Activated naive CD4-positive, alpha-beta T cell treated with anti-CD3 and anti-CD28 coated beads for 36 hours (primary cell): ENCODE data around the gene ATP6V1G1. TPM values are rescaled to one million over a fixed set of nuclear protein-coding genes. Genes with fewer than 3 reads are reported as not detected.

Experiments
- CTCF ChIA-PET: fragments of 350-600 bp; sonication (Branson Sonifier 250); formaldehyde crosslinking; loops from one replicate; lab custom pipeline; 2021; ENCODE audit warnings: antibody characterized with exemption; lab: Charles Lee
- DNase-seq: peaks from one replicate; pipeline ENCODE4 v3.0.0-alpha.2; 2020
- H3K27ac Mint-ChIP-seq: one replicate; pipeline ENCODE4 v1.8.0; 2021; ENCODE audit warnings: mild to moderate bottlenecking, mixed read lengths
- H3K27me3 Mint-ChIP-seq: one replicate; pipeline ENCODE4 v1.8.0; 2021; ENCODE audit warnings: low read depth, mixed read lengths
- H3K36me3 Mint-ChIP-seq: one replicate; pipeline ENCODE4 v1.8.0; 2021; ENCODE audit warnings: low read depth, mixed read lengths
- H3K4me1 Mint-ChIP-seq: one replicate; pipeline ENCODE4 v1.8.0; 2021; ENCODE audit warnings: low read depth, mixed read lengths
- H3K4me3 Mint-ChIP-seq: one replicate; pipeline ENCODE4 v1.8.0; 2021; ENCODE audit warnings: mild to moderate bottlenecking, moderate library complexity, mixed read lengths
- H3K9me3 Mint-ChIP-seq: one replicate; pipeline ENCODE4 v1.8.0; 2021; ENCODE audit warnings: mixed read lengths
- intact Hi-C: fragments of 100-400 bp; cut with micrococcal nuclease; formaldehyde crosslinking; loops from one replicate; pipeline ENCODE4 v1.15.1; 2023
- total RNA-seq, 2 experiments: library from RNA; stranded (reverse); gene quantifications; one replicate each; pipeline ENCODE4 v1.2.3, GENCODE V29; 2021

Gene ATP6V1G1
- total RNA-seq, 2 experiments from 2014 or later: 26.7 to 28.8 TPM

GRCh38 chr9:114638404-114638803, 50.8 kb downstream of the ATP6V1G1 start:
- Mint-ChIP-seq H3K4me1 (peaks cover 5% of the 10 kb centered on the region), H3K27me3 (no peaks in the 10 kb centered on the region), H3K4me3 (no peak overlapping the region), H3K27ac (no peak overlapping the region), H3K9me3 (no peaks in the 10 kb centered on the region), H3K36me3 (peaks cover 41% of the 10 kb centered on the region)
- intact Hi-C loops: no loop called here
- no peak for DNase-seq
- CTCF ChIA-PET: interaction anchor here (0.7 to 6.5 kb wide), 4 partner anchors 14 to 221 kb away, joined by 3 to 31 read pairs (median 3); no protein-coding TSS in a partner anchor

GRCh38 chr9:114641967-114642366, 54.4 kb downstream of the ATP6V1G1 start:
- Mint-ChIP-seq H3K4me1 (peaks cover 5% of the 10 kb centered on the region), H3K9me3 (no peaks in the 10 kb centered on the region), H3K27me3 (no peaks in the 10 kb centered on the region), H3K4me3 (no peak overlapping the region), H3K36me3 (peaks cover 50% of the 10 kb centered on the region), H3K27ac (peak overlapping the region; percentile 1)
- CTCF ChIA-PET: interaction anchor here (6.5 kb wide), 1 partner anchor 11 kb away, joined by 31 read pairs; no protein-coding TSS in a partner anchor
- no peak for DNase-seq
- intact Hi-C loops: no loop called here

DNA sequence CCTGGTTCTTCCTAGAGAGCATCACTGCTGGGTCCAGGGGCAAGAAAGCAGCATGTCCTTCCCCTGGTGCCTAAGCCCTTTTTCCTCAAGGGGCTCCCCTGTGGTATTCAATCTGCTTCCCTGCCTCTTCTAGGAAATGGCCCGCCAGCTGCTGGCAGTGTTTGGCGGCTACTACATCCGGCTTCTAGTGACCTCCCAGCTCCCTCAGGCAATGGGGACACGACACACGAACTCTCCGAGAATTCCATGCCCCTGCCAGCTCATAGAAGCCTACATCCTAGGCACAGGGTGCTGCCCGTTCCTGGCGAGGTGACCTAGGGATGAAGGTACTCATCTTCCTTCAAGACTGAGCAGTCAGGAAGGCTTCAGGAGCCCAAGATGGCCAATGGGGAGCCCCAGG, 55.4 kb downstream of the ATP6V1G1 start:
- H3K36me3 Mint-ChIP-seq: peaks cover 53% of the 10 kb centered on the region

DNA sequence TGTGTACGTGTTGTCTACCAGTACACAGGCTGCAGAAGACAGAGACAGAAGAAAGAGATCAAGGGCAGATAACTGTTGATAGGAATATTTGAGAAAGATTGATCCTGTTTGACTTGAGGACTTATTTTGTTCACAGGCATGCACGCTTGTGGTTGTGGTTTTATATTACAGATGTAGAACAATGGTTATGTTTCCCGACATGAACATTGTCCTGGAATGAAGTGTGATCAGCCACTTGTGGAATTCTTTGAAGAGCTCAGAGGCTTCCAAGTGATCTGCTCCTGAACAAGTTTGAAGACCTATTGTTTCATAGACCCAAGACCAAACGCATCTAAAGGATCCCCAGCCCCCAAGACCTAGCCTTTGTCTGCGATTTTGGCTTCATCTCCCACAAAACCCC, 56.3 kb downstream of the ATP6V1G1 start:
- CTCF ChIA-PET: interaction anchor here (0.6 to 6.5 kb wide), 7 partner anchors 9 to 247 kb away, joined by 3 to 31 read pairs (median 3); no protein-coding TSS in a partner anchor
- Mint-ChIP-seq H3K27ac (no peak overlapping the region), H3K27me3 (no peaks in the 10 kb centered on the region), H3K4me1 (peaks cover 5% of the 10 kb centered on the region), H3K4me3 (no peak overlapping the region), H3K36me3 (peaks cover 57% of the 10 kb centered on the region), H3K9me3 (peaks cover 2% of the 10 kb centered on the region)
- intact Hi-C loops: no loop called here
- no peak for DNase-seq

More for the DNA sequence above, 55.4 kb downstream of the ATP6V1G1 start:
- CTCF ChIA-PET: interaction anchor here (0.7 to 6.5 kb wide), 2 partner anchors 10 to 246 kb away, joined by 3 to 31 read pairs; no protein-coding TSS in a partner anchor
- peaks cover 5% of the 10 kb centered on the region for H3K4me1 Mint-ChIP-seq
- no peak for DNase-seq
- no peak overlapping the region for H3K4me3 Mint-ChIP-seq
- intact Hi-C loops: no loop called here
- H3K9me3 Mint-ChIP-seq: peaks cover 2% of the 10 kb centered on the region
- H3K27ac Mint-ChIP-seq: no peak overlapping the region
- H3K27me3 Mint-ChIP-seq: no peaks in the 10 kb centered on the region

Other genes starting within 250 kb of the ATP6V1G1 start
- gene AKNA, start 199.8 kb upstream of the ATP6V1G1 start, total RNA-seq: 100 to 1,000 TPM; 107 to 118 TPM
- 1 to 10 TPM; 1.9 to 2.1 TPM for gene WHRN, start 82.3 kb upstream of the ATP6V1G1 start, total RNA-seq
- gene TMEM268, start 23.5 kb downstream of the ATP6V1G1 start, total RNA-seq: 10 to 100 TPM; 23.6 to 24.1 TPM
- gene TEX53, start 70.0 kb downstream of the ATP6V1G1 start, total RNA-seq: not detected
- not detected for gene TEX48, start 94.4 kb downstream of the ATP6V1G1 start, total RNA-seq
- under 1 TPM; 0.62 to 0.74 TPM for gene TNFSF15, start 218.3 kb downstream of the ATP6V1G1 start, total RNA-seq